ENCODE data around the gene C18orf63. TPM values are rescaled to one million over a fixed set of nuclear protein-coding genes. Genes with fewer than 3 reads are reported as not detected.

Gene C18orf63
- total RNA-seq, 1 donor from 2014 or later, result 0.65 TPM

GRCh38 chr18:74342416-74343043, 26.9 kb downstream of the C18orf63 start:
- Histone ChIP-seq H3K27me3 (ENCODE audit: low read depth) (no peaks in the 10 kb centered on the region), H3K4me1 (no peaks in the 10 kb centered on the region), H3K4me3 (no peak overlapping the region), H3K9me3 (no peaks in the 10 kb centered on the region), H3K36me3 (no peaks in the 10 kb centered on the region), H3K27ac (no peak overlapping the region)
- DNase-seq (no peak), ATAC-seq (no peak)
- TF ChIP-seq, protein P1, sequence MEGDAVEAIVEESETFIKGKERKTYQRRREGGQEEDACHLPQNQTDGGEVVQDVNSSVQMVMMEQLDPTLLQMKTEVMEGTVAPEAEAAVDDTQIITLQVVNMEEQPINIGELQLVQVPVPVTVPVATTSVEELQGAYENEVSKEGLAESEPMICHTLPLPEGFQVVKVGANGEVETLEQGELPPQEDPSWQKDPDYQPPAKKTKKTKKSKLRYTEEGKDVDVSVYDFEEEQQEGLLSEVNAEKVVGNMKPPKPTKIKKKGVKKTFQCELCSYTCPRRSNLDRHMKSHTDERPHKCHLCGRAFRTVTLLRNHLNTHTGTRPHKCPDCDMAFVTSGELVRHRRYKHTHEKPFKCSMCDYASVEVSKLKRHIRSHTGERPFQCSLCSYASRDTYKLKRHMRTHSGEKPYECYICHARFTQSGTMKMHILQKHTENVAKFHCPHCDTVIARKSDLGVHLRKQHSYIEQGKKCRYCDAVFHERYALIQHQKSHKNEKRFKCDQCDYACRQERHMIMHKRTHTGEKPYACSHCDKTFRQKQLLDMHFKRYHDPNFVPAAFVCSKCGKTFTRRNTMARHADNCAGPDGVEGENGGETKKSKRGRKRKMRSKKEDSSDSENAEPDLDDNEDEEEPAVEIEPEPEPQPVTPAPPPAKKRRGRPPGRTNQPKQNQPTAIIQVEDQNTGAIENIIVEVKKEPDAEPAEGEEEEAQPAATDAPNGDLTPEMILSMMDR (IDR thresholded peaks at IDR 0.05), result peak; percentile 76
- intact Hi-C loops (cut with DNase I), result loop anchor here (5.0 kb wide), 1 partner anchor 145 kb away; no protein-coding TSS in a partner anchor

- no peak overlapping the region for H3K4me3 ChIP-seq
- intact Hi-C loops (cut with DNase I), result no loop called here
- TF ChIP-seq, protein P1 (IDR thresholded peaks at IDR 0.05), result no peak
- H3K27me3 ChIP-seq (ENCODE audit: low read depth), result no peaks in the 10 kb centered on the region
- ATAC-seq, result no peak
- no peaks in the 10 kb centered on the region for H3K9me3 ChIP-seq
- H3K4me1 ChIP-seq, result no peaks in the 10 kb centered on the region
- no peak overlapping the region for H3K27ac ChIP-seq
- H3K36me3 ChIP-seq, result no peaks in the 10 kb centered on the region
- DNase-seq, result no peak
Observed at GRCh38 chr18:74346206-74346605, 30.6 kb downstream of the C18orf63 start.

DNA sequence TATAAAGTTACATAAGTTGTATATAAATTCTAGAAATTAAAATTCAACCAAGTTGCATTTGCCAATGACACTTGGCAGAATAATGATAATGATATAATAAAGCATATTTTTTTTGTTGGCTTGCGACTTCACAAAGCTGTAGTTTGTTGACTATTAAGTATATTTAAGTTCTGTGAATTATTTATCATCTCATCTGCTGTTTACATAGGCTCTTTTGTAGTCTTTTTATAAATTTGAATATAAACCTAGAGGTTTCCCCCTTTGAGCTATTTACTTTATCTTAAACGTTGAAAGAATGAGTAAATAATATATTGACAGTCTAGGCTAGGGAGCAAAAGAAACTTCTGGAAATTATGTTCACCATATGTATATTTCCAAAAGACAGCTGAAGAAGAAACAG, 32.9 kb downstream of the C18orf63 start:
- no peaks in the 10 kb centered on the region for H3K36me3 ChIP-seq
- TF ChIP-seq, protein P1 (IDR thresholded peaks at IDR 0.05), result no peak
- no peaks in the 10 kb centered on the region for H3K27me3 ChIP-seq (ENCODE audit: low read depth)
- no peak for DNase-seq
- no peak overlapping the region for H3K27ac ChIP-seq
- H3K9me3 ChIP-seq, result no peaks in the 10 kb centered on the region
- intact Hi-C loops (cut with DNase I), result no loop called here
- H3K4me1 ChIP-seq, result no peaks in the 10 kb centered on the region
- H3K4me3 ChIP-seq, result no peak overlapping the region
- ATAC-seq, result no peak

- Histone ChIP-seq H3K36me3 (no peaks in the 10 kb centered on the region), H3K4me3 (no peak overlapping the region), H3K27me3 (ENCODE audit: low read depth) (no peaks in the 10 kb centered on the region), H3K4me1 (no peaks in the 10 kb centered on the region), H3K9me3 (no peaks in the 10 kb centered on the region), H3K27ac (no peak overlapping the region)
- ATAC-seq, result peak; percentile 47 to 56
- TF ChIP-seq, protein P1 (IDR thresholded peaks at IDR 0.05), result no peak
- intact Hi-C loops (cut with DNase I), result loop anchor here (5.0 kb wide), 1 partner anchor 201 kb away; no protein-coding TSS in a partner anchor
- no peak for DNase-seq
Observed at GRCh38 chr18:74351354-74351753, 35.7 kb downstream of the C18orf63 start.

- no peaks in the 10 kb centered on the region for H3K27me3 ChIP-seq (ENCODE audit: low read depth)
- H3K4me3 ChIP-seq, result no peak overlapping the region
- DNase-seq, result no peak
- H3K36me3 ChIP-seq, result no peaks in the 10 kb centered on the region
- H3K4me1 ChIP-seq, result no peaks in the 10 kb centered on the region
- intact Hi-C loops (cut with DNase I), result loop anchor here (5.0 kb wide), 1 partner anchor 199 kb away; no protein-coding TSS in a partner anchor
- TF ChIP-seq, protein P1 (IDR thresholded peaks at IDR 0.05), result peak; percentile 68
- peak; percentile 81 to 90 for ATAC-seq
- H3K9me3 ChIP-seq, result no peaks in the 10 kb centered on the region
- H3K27ac ChIP-seq, result no peak overlapping the region
Observed at GRCh38 chr18:74353169-74353775, 37.6 kb downstream of the C18orf63 start.
